Stimulated activated CD4-positive, alpha-beta T cell treated with anti-CD3 and anti-CD28 coated beads, Interleukin-1b, Interleukin-23, amount 100 ng/mL, for 4 hours (primary cell): Measurements from ENCODE around the gene CTXND1.
"Not testable (repeated sequence)": the region's sequence is repeated elsewhere in the genome, so short reads cannot be mapped to it uniquely, and the experiment has no call there.

Experiments used
- DNase-seq, 2 donors: peaks; one replicate each; pipeline ENCODE4 v3.0.0-alpha.2; 2020; ENCODE audit warnings: low read depth in 2 of 2

The CTXND1 gene

DNA sequence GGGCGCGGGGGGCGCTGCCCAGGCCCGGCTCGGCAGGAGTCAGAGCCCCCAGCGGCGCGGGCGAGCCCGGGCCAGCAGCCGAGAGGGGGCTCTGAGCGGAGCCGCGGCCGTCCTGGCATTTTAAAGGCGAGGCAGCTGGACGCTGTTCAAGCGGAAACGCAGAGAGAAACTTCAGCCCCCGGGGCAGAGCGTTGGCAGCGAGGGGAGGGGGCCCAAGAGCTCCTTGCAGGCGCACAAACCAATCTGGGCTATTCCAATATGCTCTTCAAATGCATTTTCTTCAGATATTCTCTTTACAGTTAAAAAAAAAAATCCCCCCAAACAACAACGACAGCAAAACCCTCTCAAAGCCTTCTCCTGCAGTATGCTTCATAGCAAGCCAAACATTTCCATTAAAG lies at the start of gene CTXND1:
Gene CTXND1, minus strand, starts transcription at position 93 of the 398 bp plus-strand sequence. CDS start 50,264 bp downstream, outside the sequence.
- no peak for DNase-seq

DNA sequence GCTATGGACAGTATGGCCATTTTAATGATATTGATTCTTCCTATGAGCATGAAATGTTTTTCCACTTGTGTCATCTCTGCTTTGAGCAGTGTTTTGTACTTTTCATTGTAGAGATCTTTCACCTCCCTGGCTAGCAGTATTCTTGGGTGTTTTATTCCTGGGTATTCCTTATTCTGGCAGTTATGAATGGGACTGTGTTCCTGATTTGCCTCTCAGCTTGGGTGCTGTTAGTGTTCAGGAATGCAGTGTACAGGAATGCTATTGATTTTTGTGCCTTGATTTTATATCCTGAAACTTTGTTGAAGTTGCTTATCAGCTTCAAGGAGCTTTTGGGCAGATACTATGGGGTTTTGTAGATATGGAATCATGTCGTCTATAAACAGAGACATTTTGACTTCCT lies 49.5 kb upstream of the CTXND1 start:
- DNase-seq, result no peak

DNA sequence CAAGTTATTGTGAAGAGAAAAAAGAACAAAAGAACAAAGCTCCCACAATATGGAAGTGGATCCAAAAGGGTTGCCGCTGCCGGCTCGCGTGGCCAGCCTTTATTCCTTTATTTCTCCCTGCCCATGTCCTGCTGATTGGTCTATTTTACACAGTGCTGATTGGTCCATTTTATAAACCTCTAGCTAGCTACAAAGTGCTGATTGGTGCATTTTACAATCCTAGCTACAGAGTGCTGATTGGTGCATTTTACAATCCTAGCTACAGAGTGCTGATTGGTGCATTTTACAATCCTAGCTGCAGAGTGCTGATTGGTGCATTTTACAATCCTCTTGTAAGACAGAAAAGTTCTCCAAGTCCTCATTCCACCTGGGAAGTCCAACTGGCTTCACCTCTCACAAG lies 43.8 kb upstream of the CTXND1 start:
- DNase-seq, result not testable (repeated sequence)

DNA sequence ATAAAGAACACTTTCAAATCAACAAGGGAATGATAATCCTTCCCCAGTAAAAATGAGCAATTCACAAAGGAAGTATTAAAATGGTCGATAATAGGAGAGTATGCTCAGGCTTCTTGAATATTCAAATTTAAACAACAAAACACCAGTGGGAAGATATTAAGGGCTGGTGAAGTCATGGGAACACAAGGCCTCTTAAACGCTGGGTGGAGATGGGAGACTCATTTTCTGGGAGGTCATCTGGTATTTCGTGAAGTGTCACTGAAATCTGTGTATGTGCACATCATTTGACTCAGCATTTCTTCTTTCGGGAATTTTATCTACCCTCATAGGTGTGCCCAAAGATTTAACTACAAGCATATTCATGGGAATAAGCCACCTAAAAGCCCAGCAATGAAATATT lies 40.1 kb upstream of the CTXND1 start:
- DNase-seq, result no peak

DNA sequence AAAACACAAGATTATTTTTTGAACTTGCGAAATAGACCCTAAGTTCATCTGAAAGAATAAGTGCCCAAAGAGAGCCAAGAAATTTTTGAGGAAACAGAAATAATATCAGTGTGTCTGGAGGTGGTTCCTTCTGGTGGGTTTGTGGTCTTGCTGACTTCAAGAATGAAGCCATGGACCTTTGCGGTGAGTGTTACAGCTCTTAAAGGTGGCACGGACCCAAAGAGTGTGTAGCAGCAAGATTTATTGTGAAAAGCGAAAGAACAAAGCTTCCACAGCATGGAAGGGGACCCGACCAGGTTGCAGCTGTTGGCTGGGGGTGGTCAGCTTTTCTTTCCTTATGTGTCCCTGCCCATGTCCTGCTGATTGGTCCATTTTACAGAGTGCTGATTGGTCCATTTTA lies 38.9 kb upstream of the CTXND1 start:
- not testable (repeated sequence) for DNase-seq

DNA sequence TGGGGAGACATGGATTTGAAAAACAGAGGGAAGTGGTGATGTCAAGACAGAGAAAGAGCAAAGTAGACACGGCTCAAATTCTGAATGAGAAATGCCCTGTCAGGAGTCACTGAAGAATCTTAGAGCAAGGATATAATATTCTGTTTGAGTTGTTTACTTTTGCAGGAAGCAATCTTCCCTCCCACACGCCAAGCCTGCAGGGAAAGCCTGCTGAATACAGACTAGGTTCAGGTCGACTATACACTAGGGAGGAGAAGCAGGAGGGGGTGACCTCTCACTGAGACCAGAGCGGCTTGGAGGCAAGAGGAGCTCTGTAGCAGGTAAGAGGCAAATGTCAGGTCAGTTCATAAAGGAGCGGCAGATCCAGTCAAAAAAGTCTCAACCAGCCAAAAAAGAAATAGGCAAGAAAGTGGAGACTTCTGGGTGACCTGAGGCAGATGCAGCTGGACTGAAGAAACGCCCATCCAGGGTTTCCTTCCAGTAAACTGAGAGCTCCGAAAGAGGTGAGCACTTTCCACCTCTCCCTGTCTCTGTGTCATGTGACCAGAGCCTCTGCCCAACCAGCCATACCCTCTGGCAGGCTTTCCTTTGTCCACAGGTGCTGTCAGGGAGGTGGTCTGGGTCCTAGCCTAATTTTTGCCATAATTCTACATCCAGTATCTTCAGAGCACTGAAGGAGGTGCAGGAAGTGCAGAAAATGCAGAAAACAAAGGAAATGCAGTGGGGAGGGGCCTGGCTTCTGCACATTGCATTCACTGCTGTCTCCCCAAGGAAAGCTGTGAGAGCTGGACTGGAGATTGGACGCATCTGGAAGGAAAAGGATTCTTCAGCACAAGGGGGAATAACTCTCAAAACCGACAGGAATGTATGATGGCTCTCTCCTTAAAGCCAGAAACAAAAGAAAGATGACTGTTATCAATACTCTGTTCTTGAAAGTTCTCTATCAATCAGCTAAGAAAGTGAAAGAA lies 37.8 kb upstream of the CTXND1 start:
- no peak for DNase-seq

DNA sequence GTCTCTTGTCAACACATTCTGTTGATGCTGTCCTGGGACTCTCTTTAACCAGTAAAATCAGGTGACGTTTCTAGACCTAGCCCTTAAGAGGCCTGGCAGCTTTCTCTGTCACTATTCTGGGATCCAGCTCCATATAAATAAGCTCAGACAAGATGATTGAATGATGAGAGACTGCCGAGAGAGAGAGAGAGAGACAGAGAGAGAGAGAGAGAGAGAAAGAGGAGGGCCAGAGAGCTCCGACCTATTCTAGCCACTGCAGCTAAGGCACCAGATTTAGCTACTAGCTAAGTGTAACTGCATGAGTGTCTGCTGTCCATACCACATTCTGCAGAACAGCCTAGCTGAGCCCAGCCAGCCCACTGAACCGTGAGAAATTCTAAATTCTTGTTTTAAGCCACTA lies 36.1 kb upstream of the CTXND1 start:
- DNase-seq, result no peak

DNA sequence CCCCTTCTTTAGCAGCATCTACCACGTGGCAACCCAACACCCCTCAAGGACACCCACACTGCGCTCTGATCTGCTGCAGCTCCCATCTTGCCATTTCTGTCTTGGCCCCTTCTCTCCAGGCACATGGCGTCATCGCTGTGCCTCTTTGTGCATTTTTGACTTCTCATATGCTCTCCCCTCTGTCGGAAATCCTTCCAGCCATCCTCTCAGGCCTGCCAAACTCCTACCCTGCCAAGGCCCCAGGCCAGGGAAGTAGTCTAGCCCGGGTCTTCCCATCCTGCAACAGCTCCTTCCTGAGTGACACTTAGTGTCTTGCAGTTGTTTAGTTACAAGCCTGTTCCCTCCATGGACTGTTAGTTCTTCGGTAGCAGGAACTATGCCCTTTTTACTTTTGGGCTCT lies 34.0 kb upstream of the CTXND1 start:
- no peak for DNase-seq

DNA sequence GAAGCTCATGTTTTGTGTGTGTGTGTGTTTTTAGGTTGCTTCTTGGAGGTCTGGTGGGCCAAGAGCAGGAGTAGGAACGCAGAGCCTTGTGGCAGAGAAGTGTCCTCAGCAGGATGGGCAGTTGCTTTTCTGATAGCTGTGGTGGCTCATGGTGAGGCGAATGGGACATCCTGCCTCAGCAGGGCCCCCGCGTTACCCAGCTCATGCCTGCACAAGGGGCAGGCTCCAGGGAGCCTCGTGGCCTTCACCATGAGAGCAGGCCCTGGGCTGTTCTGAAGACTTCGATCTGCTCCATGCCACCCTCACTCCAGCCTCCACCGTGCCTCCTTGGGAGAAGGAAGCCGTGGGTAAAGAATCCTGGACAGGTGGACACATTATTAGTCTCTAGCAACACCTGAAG lies 33.4 kb upstream of the CTXND1 start:
- DNase-seq, result no peak

DNA sequence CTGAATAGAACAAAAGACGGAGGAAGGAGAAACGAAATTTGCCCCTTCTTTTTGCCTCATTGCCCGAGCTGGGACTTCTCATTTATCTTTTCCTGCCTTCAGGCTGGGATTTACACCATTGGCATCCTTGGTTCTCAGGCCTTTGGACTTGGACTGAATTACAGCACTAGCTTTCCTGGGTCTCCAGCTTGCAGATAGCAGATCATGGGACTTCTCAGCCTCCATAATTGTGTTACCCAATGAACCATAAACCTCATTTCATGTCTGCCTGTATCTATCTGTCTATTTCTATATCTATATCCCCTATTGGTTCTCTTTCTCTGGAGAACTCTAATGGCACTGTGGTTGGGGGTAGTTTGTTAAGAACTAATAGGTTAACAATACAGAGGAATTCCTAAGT lies 31.5 kb upstream of the CTXND1 start:
- DNase-seq, result no peak

DNA sequence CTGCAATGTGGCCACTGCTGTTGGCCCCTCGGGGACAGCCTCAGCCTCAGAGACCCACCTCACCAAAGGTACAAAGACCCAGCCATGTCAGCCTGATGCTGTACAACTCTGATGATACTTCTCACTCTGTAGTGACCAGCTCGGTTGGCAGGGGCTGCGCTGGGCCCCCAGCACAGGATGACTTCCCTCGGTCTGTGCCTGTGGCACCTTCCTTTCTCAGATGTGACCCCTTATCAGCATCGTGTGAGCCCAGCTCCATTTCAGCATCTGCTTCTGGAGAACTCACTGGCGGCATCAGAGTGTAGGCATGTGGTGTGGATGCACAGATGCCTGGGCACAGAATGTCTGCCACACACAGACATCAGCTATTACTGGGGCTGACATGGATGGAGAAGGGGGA lies 25.1 kb upstream of the CTXND1 start:
- DNase-seq, result no peak

DNA sequence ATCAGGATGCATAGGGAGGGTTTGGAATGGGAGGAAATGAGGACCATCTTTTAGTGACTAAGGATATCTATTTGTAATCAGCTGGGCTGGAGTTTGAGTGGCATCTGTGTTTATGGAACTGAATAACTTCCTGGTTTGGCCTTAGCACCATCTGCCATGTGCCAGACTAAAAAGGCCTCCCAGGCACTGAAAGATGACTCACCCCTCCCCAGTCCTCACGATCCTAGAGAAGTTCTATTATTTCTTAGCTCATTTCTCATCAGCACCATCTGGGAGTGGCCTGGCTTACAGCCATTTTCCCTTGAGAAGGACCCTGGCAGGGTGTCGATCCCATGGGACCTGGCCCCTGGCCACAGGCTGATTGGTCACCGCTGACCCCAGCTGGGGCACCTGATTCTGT lies 23.9 kb upstream of the CTXND1 start:
- no peak for DNase-seq

DNA sequence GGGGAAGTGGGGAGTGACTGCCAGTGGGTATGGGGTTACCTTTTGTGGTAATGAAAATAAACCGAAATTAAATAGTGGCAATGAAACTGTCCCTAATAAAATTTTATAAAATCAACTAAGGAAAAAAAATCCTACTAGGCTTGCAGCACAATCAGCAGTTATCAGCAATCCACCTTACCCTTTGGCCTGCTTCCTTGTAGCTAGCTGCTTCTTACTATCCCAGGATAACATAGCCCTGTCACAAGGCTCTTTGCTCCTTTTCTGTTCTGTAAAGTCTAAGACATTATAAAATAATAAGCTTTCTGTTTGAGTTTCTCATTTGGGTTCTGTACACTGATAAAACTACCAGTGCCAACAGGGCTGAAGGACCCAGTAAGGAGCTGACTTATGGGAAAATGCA lies 23.0 kb upstream of the CTXND1 start:
- DNase-seq, result no peak

DNA sequence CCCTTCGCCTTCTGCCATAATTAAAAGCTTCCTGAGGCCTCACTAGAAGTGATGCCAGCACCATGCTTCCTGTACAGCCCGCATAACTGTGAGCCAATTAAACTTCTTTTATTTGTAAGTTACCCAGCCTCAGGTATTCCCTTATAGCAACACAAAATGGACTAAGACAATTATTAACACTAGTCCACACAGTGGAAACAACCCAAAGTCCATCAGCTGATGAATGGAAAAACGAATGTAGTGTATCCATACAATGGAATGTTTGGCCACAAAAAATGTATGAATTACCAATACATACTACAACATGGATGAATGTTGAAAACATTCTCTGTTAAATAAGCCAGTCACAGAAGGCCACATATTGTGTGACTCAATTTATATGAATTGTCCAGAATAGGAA lies 22.5 kb upstream of the CTXND1 start:
- no peak for DNase-seq

DNA sequence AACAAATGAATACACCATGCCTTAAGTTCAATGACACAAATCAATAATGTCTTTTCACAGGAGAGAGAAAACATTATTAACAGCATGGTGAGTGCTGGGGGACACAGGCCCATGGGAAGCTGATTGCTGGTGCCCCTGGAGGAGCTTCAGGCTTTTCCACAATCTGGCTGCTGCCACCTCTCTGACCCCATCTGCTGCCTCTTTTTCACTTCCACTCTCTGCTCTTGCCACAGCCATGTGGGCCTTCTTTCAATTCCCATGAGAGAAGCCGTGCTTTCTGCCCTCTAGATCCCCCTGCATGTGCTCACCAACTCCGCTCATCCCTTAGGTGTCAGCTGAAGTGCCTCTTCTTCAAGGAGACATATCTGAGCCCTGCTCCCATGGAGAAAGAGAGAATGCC lies 21.0 kb upstream of the CTXND1 start:
- DNase-seq, result no peak

DNA sequence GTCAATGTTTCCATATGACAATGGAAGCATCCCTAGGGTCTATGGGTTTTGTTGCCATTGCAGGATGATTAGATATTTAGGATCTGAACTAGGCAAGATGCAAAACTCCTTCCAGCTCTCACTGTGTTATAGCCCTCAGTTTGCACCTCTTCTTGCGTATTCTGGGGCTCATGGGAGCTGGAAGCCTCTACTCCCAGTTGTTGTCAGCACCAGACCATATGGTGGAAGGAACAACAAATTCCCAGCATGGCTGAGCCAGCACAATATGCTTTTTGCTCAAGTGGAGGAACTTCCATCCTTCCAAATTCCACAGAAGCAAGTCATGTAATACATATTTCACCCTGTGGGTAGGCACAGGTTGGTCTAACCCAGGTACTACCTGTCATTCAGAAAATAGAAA lies 18.5 kb upstream of the CTXND1 start:
- no peak for DNase-seq

DNA sequence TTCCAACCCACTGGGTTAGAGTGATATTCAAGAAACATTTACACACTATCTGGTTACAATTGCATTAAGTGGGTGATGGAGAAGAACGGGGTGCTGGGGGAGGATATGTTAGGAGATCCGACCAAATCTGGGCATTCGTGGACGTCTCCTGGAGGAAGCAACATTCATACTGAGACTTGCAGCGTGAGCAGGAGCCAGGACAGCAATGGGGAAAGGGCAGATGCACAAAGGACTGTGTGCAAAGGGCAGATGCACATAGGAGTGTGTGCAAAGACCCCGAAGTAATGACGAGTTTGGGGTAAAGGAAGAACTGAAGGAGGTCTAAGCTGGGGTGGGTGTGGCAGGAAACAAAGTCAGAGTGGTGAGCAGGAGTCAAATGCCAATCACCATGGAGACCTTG lies 16.1 kb upstream of the CTXND1 start:
- no peak for DNase-seq

DNA sequence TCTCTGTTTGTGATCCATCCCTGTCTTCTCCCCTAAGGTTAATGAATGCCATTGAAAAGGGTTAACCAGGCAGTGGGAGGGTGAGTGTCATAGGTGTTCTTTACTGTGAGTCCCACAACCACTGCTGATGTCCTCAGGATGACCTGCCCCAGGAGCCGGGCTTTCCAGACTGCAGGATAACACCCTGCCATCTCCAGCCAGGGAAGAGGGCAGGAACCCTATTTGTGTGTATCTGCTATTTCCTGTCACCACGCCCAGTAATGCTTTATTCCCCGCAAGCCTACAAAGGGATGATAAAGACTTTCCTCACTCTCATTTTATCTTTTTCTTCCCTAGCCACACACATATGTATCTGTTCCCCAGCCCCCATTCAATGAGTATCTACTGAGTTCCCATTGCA lies 15.6 kb upstream of the CTXND1 start:
- no peak for DNase-seq

DNA sequence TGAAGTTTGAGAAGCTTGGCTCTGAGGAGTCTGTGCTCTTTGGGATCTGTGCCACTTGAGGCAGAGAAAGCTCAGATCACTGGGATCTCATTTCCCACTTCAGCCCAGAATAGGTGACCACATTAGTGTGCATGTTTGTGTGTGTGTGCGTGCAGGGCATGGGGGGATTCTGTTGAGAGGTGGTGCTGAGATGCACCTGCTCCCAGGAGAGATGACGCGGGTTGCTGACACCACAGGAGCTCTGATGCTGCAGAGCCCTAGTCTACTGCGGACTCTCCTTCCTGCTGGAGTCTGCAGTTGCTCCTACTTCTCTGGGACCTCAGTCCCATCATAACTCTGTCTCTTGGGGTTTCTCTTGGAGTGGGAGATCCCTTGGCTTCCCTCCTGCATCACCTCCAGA lies 14.7 kb upstream of the CTXND1 start:
- DNase-seq, result no peak

DNA sequence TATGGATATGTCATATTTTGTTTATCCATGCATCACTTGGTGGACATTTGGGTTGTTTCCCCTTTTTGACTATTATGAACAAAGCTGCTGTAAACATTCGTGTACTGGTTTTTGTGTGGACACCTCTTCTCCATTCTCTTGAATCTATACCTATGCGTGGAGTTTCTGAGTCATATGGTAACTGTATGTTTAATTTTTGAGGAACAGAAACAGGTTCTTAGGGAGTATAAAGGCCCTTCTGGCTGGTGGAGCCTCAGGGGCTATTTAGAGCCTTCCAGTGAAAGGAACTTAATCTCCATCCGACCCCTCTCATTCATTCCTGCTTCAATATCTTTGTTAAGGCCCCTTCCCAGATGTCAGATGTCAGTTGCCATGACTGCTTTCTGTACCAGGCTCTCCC lies 14.1 kb upstream of the CTXND1 start:
- DNase-seq, result no peak

DNA sequence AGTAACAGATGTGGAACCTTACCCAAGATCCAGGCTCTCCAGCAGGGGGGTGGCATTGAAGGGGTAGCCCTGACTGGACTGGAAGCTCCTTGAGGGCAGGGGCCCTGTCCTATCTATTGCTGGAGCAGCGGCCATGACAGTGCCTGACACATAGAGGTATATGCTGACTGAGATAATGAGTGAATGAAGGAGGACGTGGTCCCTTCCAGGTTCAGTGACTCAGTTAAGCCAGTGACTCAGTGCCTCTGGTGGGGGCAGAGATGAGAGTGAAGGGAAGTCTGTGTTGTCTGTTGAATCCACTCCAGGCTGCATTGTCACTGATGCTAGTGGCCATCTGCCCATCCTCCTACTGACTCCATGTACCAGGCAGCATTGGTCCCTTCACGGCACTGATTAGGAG lies 13.0 kb upstream of the CTXND1 start:
- DNase-seq, result no peak

DNA sequence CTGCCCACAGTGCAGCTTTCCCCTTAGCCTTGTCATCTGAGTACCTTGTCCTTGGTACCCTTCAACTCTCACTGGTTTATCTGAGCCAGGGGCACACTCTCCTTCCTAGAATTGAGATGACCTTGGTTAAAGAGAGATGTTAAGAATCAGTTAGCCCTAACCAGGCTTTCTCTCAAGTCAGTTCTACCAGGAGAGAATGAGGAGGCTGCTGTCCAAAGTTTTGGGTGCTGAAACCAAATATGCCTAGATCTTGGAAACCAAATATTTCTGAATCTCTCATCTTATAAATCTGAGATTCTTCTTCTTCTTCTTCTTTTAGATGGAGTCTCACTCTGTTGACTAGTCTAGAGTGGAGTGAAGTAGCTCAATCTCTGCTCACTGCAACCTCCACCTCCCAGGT lies 12.0 kb upstream of the CTXND1 start:
- no peak for DNase-seq

DNA sequence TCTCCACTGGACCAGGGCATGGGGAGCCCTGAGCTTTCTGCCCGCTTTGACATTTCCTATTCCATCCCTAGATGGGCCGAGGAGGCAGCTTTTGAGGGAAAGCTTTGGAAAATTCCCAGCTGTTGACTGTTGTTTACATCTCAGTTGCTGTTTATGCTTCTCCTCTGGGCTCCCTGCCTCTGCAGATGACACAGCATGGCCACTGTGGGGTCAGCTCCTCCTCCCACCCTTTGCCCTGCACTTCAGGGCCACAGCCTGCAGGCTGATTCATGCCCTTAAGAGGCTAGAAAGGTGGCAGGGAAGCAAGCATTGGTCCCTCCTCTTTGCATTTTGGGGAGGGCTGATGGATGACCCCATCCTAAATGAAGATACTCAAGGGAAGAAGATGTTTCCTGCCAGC lies 8.5 kb upstream of the CTXND1 start:
- DNase-seq, result no peak
